Retinal pigment epithelial cell (primary cell): Measurements from ENCODE around the gene STRN3.
"Not testable (repeated sequence)": the region's sequence is repeated elsewhere in the genome, so short reads cannot be mapped to it uniquely, and the experiment has no call there.

Experiments used
- DNase-seq: peaks from one replicate; pipeline ENCODE4 v3.0.0-alpha.2; 2010; ENCODE audit warnings: low read depth
- H3K4me3 ChIP-seq: 2 replicates; pipeline ENCODE4 v1.5.1; 2011; ENCODE audit warnings: mild to moderate bottlenecking, low read length, control low read depth, moderate library complexity
- TF ChIP-seq, protein P1 (sequence below): conservative IDR thresholded peaks from 2 replicates; pipeline ENCODE4 v1.5.1; 2011; ENCODE audit warnings: low read depth, low read length, control low read depth, inconsistent platforms

The STRN3 gene

DNA sequence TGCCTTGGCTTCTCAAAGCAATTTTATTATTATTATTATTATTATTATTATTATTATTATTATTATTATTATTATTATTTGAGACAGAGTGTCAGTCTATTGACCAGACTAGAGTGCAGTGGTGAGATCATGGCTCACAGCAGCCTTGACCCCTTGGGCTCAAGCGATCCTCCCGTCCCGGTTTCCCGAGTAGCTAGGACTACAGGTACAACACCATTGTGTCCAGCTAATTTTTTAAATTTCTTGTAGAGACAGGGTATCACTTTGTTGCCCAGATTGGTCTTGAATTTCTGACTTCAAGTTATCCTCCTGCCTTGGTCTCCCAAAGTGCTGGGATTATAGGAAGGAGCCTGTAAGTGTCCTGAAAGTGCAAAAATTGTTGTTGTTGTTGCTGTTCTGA is 12.3 kb downstream of the STRN3 start:
- DNase-seq = no peak
- H3K4me3 ChIP-seq = no peak overlapping the region
- TF ChIP-seq, protein P1, sequence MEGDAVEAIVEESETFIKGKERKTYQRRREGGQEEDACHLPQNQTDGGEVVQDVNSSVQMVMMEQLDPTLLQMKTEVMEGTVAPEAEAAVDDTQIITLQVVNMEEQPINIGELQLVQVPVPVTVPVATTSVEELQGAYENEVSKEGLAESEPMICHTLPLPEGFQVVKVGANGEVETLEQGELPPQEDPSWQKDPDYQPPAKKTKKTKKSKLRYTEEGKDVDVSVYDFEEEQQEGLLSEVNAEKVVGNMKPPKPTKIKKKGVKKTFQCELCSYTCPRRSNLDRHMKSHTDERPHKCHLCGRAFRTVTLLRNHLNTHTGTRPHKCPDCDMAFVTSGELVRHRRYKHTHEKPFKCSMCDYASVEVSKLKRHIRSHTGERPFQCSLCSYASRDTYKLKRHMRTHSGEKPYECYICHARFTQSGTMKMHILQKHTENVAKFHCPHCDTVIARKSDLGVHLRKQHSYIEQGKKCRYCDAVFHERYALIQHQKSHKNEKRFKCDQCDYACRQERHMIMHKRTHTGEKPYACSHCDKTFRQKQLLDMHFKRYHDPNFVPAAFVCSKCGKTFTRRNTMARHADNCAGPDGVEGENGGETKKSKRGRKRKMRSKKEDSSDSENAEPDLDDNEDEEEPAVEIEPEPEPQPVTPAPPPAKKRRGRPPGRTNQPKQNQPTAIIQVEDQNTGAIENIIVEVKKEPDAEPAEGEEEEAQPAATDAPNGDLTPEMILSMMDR = no peak

DNA sequence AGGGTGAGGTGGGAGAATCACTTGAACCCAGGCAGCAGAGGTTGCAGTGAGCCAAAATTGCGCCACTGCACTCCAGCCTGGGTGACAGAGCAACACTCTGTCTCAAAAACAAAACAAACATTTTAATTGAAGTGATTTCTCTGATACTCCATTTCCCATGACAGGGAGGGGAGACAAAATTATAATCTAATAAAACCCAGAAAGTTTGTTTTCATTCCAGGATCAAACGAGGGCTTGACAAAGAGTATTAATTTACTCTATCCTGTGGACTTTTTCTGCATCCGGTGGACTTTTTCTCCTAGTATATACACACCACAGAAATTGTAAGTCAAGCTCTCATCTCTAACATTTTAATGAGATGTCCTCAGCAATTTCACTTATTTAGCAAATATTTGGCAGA is 15.2 kb downstream of the STRN3 start:
- TF ChIP-seq, protein P1 = no peak
- H3K4me3 ChIP-seq = no peak overlapping the region

DNA sequence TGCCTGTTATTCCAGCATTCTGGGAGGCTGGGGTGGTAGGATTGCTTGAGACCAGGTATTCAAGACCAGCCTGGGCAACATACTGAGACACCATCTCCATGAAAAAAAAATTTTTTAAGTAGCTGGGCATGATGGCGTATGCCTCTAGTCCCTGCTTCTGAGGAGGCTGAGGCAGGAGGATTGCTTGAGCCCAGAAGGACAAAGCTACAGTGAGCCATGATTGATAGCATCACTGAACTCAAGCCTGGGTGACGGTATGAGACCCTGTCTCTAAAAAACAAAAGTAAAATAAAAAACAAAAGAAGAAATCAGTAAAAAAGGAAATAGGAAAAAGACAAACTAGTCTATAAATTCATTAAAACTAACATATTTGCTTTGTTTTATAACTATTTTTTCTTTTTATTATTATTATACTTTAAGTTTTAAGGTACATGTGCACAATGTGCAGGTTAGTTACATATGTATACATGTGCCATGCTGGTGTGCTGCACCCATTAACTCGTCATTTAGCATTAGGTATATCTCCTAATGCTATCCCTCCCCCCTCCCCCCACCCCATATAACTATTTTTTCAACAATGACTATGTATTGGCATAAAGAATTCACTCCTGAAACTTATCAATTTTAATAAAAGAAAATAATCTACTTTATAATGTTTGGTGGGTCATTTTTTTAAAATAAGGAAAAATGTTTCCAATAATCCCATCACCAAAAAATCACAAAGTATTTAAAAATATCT is 16.2 kb downstream of the STRN3 start:
- TF ChIP-seq, protein P1 = no peak
- no peak overlapping the region for H3K4me3 ChIP-seq
- DNase-seq = no peak

More for the DNA sequence above, 15.2 kb downstream of the STRN3 start:
- no peak for DNase-seq

DNA sequence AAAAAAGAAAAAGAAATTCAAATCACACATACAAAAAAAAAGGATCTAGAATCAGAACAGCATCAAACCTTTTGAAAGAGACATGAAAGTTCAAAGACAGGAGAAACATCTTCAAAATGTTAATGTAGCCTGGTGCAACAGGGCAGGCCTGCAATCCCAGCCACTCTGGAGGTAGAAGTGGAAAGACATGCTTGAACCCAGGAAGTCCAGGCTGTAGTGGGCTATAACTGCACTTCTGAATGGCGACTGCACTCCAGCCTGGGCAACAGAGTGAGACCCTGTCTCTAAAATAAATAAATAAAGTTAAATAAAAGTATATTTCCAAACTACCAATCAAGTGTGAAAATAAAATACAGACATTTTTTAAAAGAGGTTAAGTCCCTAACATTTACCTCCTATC is 19.5 kb downstream of the STRN3 start:
- DNase-seq = no peak
- H3K4me3 ChIP-seq = no peak overlapping the region

DNA sequence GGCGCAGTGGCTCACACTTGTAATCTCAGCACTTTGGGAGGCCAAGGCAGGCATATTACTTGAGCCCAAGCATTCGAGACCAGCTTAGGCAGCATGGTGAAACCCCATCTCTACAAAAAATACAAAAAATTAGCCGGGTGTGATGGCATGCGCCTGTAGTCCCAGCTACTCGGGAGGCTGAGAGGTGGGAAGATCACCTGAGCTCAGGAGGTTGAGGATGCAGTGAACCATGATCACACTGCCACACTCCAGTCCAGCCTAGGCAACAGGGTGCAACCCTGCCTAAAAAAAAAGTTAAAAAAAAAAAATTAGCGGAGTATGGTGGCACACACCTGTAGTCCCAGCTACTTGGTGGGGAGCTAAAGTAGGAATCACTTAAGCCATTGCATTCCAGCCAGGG is 22.2 kb downstream of the STRN3 start:
- not testable (repeated sequence) for H3K4me3 ChIP-seq, DNase-seq

More for the DNA sequence above, 19.5 kb downstream of the STRN3 start:
- TF ChIP-seq, protein P1 = no peak

DNA sequence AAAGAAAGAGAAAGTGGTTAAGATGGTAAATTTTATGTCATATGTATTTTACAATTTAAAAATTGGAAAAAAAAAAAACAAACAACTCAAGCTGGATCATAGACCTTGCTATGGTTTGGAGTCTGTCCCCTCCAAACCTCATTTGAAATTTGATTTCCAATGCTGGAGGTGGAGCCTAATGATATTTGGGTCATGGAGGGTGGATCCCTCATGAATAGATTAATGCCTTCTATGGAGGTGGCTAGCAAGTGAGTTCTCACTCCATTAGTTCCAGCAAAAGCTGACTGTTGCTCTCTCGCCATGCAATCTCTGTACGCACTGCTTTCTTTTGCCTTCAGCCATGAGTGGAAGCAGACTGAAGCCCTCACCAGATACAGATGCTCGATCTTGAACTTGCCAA is 22.9 kb downstream of the STRN3 start:
- no peak for DNase-seq
- TF ChIP-seq, protein P1 = no peak
- H3K4me3 ChIP-seq = no peak overlapping the region

DNA sequence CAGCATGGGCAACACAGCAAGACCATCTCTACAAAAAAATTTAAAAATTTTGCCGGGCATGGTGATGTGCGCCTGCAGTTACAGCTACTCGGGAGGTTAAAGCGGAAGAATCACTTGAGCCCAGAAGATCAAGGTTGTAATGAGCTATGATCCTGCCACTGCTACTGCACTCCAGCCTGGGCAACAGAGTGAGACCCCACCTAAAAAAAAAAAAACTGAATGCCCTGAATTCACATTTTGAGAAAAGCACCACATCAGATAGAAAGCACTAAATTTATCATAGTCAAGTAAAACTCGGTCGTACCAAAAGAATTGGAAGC is 24.9 kb downstream of the STRN3 start:
- TF ChIP-seq, protein P1 = no peak
- no peak overlapping the region for H3K4me3 ChIP-seq
- no peak for DNase-seq
